DMS 273 (cell line): ENCODE data around the gene TMOD2.
A peak's percentile ranks its signal among the peaks of the same experiment; 100 is the strongest.

ENCODE experiments used
- DNase-seq: peaks from one replicate; lab custom pipeline; 2025; ENCODE audit not compliant: unreplicated experiment; lab: John Stamatoyannopoulos, UW

Gene TMOD2

GRCh38 chr15:51735228-51736010 is 16.0 kb upstream of the TMOD2 start:
- DNase-seq: peak; percentile 25

- DNase-seq: no peak
Measured at GRCh38 chr15:51736069-51736468, 15.3 kb upstream of the TMOD2 start.

GRCh38 chr15:51736751-51737521 is 14.5 kb upstream of the TMOD2 start:
- peak; percentile 72 for DNase-seq

- peak; percentile 71 for DNase-seq
Measured at GRCh38 chr15:51737522-51738305, 13.7 kb upstream of the TMOD2 start, which contains the start of gene LYSMD2. LYSMD2 (minus strand) TSS chr15:51737655; CDS start chr15:51737622, 33 bp downstream.

- no peak for DNase-seq
Measured at GRCh38 chr15:51738553-51738952, 12.8 kb upstream of the TMOD2 start.

- DNase-seq: no peak
Measured at GRCh38 chr15:51739061-51739712, 12.2 kb upstream of the TMOD2 start.

- DNase-seq: no peak
Measured at GRCh38 chr15:51749307-51749706, 2.1 kb upstream of the TMOD2 start.

- DNase-seq: no peak
Measured at GRCh38 chr15:51750186-51750585, 1.2 kb upstream of the TMOD2 start.

- peak; percentile 76 for DNase-seq
Measured at GRCh38 chr15:51751697-51752683, 593 bp downstream of the TMOD2 start.

GRCh38 chr15:51752888-51753287 is 1.5 kb downstream of the TMOD2 start:
- no peak for DNase-seq

GRCh38 chr15:51754267-51754666 is 2.9 kb downstream of the TMOD2 start:
- no peak for DNase-seq

- no peak for DNase-seq
Measured at GRCh38 chr15:51755790-51756189, 4.4 kb downstream of the TMOD2 start.

GRCh38 chr15:51756482-51756881 is 5.1 kb downstream of the TMOD2 start:
- no peak for DNase-seq

- peak; percentile 16 for DNase-seq
Measured at GRCh38 chr15:51757450-51757849, 6.1 kb downstream of the TMOD2 start.

GRCh38 chr15:51758645-51759044 is 7.2 kb downstream of the TMOD2 start:
- peak; percentile 89 for DNase-seq

GRCh38 chr15:51759557-51760070 is 8.2 kb downstream of the TMOD2 start:
- peak; percentile 61 for DNase-seq

- DNase-seq: no peak
Measured at GRCh38 chr15:51760805-51761204, 9.4 kb downstream of the TMOD2 start.

GRCh38 chr15:51765751-51766150 is 14.4 kb downstream of the TMOD2 start:
- DNase-seq: no peak

GRCh38 chr15:51766341-51766740 is 14.9 kb downstream of the TMOD2 start:
- DNase-seq: no peak
